ENCODE data around the gene ATP2C1.

ATP2C1 gene

DNA sequence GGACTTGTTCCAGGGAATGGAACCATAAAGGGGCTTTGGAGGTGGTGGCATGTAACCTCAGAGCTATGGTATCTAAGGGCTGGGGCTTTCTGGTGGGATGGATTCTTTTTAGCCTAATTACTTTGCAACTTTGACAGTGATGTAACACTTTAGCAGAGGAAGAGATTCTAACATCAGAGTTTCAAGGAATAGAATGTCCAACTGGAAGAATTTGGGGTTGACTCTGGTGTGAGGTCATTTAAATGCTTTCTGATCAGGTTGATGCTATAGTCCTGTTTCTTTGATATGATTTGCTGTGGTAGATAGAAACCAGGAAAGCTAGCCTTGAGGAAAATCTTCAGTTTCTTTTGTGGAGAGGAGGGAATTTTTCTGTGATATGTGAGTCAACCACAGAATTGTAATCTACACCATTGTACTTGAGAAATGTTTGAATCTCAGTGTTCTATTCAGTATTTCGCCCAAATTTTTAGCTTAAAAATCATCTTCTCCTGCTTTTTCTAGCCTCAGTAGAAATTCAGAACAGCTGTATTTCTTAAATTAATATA, 40.0 kb downstream of the ATP2C1 start:
- DNase-seq (ENCODE audit: extremely low spot score, insufficient read length, low read depth) (no peak), FAIRE-seq (no peak)

GRCh38 chr3:130934442-130935089, 40.7 kb downstream of the ATP2C1 start:
- FAIRE-seq (no peak), DNase-seq (ENCODE audit: extremely low spot score, insufficient read length, low read depth) (no peak)

DNA sequence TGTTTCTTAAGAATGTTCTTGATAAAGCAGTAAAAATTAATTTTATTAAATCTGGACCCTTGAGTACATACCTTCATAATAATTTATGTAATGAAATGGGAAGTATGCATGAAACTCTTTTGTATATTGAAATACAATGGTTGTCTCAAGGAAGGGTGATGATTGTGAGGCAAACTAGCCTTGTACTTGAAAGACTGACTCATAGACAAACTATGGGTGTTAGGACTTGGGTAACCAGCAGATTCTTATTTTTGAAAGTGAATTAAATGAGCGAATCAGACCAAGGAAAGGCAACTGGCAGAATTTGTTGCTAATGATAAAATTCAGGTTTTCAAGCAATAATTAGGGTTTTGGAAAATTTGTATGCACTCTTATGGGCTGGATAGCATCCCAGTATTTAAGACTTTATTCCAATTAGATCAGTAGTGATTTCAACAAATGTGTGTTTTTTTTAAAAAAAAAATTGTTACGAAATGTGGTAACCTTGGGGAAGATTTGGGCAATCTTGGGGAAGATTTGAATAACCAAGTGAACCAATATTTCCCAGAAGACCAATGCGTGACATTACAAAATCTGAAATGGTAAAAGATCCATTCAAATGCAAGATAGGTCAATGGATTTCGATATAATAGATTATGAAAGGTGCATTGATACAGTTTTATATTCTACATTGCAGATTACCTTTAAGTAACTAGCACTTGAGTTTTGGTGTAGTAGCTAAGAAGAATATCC, 42.0 kb downstream of the ATP2C1 start:
- DNase-seq (ENCODE audit: extremely low spot score, insufficient read length, low read depth) (no peak), FAIRE-seq (no peak)

- FAIRE-seq (peak; percentile 45), DNase-seq (ENCODE audit: extremely low spot score, insufficient read length, low read depth) (no peak)
Observed at GRCh38 chr3:130939753-130940152, 45.9 kb downstream of the ATP2C1 start.

GRCh38 chr3:130941793-130942192, 47.9 kb downstream of the ATP2C1 start:
- no peak for DNase-seq (ENCODE audit: extremely low spot score, insufficient read length, low read depth)
- no peak for FAIRE-seq

GRCh38 chr3:130946882-130947281, 53.0 kb downstream of the ATP2C1 start:
- FAIRE-seq (no peak), DNase-seq (ENCODE audit: extremely low spot score, insufficient read length, low read depth) (no peak)

DNA sequence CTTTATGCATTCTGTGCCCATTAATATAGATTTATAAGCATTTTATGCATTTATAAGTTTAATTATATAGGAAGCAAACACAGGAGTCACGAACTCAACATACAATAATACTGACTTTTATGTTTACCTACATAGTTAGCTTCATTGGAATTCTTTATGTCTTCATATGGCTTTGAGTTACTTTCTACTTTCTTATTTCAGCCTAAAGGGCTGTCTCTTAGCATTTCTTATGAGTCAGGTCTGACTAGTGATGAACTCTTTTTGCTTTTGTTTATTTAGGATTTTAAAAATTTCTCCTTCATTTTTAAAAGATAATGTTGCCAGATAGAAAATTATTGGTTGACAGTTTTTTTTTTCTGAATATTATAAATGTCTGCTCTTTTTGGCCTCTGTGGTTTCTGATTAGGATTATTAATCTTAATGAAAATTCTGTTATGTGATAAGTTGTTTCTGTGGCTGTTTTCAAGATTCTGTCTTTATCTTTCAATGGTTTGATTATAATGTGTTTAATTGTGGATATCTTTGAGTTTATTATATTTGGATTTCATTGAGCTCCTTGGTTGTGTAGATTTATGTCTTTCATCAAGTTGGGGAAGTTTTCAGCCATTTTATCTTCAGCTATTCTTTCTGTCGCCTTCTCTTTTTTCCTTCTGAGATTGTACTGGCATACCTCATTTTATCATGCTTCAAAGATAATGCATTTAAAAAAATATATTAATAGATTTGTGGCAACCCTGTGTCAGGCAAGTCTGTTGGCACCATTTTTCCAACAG, 54.3 kb downstream of the ATP2C1 start:
- FAIRE-seq = peak; percentile 26
- no peak for DNase-seq (ENCODE audit: extremely low spot score, insufficient read length, low read depth)

DNA sequence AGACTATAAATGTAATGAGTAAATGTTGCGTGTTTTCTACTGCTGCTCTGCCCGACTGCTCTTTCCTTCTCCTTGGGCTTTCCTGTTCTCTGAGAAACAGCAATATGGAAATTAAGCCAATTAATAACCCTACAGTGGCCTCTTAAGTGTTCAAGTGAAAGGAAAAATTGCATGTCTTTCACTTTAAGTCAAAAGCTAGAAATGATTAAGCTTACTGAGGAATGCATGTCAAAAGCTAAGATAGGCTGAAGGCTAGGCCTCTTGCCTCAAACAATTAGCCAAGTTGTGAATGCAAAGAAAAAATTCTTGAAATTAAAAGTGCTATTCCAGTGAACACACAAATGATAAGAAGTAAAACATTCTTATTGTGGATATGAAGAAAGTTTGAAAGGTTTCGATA, 55.0 kb downstream of the ATP2C1 start:
- DNase-seq (ENCODE audit: extremely low spot score, insufficient read length, low read depth) (no peak), FAIRE-seq (peak; percentile 82)

DNA sequence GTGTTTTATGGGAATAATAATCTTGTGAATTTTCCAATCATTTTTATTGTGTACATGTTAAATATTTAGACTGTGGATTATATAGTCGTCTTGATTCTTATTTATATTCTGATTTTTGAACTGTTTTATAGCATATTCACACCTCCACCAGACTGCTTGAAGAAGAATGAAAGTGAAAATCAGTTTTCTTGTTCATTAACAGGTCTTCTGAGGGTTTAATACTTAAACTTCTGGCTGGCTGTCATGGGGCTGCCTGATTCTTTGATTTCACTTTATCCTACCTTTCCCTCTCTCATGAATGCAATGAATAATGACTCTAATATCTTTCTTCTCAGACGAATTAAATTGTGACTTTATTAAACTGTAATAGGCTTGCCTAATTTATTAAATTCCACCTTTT, 56.2 kb downstream of the ATP2C1 start:
- FAIRE-seq (peak; percentile 86), DNase-seq (ENCODE audit: extremely low spot score, insufficient read length, low read depth) (no peak)

DNA sequence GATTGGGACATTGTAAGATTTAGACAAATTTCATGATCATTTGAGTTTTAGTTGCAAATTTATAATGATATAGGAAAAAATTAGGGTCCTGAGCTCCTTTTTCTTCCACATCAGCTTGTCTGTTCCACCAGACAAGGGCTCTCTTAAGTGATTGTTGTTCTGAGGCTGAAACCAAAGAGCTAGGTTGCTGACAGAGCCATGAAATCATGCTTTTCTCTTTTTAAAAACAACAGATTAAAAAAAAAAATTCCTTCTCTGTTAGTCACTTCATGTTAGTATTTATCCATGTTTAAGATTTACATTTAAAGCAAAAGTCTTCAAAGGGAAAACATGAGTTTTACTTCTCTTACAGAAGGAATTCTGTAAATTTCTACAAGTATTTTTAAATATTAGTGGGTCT, 56.8 kb downstream of the ATP2C1 start:
- DNase-seq (ENCODE audit: extremely low spot score, insufficient read length, low read depth) (no peak), FAIRE-seq (no peak)

DNA sequence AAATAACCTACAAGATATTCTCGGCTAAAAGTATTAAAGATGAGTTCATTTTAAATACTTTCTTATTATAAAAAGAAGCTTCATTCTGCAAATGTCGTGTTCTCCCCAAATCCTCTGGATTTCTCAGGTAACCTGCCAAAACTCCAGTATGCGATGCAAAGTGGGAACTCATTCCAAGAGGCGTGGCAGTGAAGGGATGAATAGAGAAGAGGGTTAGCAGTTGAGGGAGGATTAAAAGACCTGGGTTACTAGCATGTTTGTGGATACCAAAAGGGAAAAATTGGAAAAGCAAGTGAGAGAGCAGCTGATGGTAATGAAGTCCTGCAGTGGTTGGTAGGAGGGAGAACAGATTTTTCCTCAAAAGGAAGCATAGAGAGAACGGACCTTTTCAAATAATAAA, 61.6 kb downstream of the ATP2C1 start:
- DNase-seq (ENCODE audit: extremely low spot score, insufficient read length, low read depth) (no peak), FAIRE-seq (no peak)

DNA sequence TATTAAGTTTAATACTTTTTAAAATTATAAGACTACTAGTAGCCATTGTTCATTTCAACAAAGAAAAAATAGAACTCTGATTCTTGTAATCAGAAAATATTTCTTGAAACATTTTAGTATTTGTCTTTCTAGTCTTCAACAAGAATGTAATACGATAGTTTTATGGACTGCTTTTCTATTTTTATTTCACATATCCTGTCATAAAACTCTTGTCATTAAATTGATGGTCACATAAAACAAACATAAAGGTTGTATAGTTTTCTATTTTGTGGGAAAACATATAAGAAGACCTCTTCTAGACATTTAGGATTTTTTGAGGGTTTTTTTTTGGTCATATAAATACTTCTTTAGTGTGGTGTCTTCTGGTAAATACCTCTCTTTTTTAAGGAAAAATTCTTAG, 62.4 kb downstream of the ATP2C1 start:
- no peak for DNase-seq (ENCODE audit: extremely low spot score, insufficient read length, low read depth)
- FAIRE-seq = no peak

GRCh38 chr3:130956721-130957120, 62.8 kb downstream of the ATP2C1 start:
- DNase-seq (ENCODE audit: extremely low spot score, insufficient read length, low read depth) (no peak), FAIRE-seq (no peak)

DNA sequence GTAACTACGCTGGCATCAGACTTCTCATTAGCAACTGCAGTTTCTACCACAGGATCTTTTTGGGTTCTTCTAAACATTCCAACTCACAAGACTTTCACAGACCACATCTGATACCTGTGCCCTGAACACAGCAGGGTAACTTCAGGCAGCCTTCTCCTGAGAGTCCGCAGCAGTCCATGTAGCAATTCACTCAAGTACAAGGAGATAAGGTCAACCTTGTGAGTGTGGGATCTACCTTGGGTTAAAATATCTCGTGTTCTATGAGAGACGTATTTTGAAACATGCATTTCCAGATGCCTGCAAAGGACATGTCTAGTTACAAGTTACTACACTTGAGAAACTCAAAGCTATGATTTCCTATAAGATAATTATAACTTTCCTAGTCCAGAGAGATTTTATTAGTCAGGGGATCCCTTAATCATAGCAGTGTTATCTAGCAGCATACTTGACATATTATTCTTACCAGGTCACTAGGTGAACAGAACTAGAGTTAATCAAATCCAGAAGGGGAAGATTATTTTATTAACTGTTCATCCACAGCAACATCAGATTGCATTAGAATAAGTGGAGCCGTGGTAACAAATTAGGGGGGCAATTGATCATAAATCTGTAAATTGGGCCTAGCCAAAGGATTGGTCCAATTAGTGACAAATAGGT, 66.4 kb downstream of the ATP2C1 start:
- no peak for FAIRE-seq

DNA sequence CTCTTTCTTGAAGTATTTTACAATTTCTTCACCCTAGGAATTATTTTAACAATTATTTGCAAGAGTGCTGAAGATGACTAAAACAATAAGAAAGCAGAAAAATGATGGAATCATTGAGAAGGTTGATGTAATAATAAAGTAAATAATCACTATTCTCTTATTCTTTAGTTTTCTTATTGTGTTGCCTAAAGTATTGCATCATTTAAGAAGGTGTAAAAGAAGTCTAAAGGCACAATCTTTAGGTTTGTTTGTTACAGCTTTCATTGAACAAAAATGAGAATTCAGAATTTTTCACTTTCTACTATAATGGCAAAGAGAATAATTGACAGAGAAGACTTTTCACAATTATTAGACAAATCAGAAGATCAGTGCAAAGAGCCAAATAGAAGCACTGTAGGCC, 67.6 kb downstream of the ATP2C1 start:
- DNase-seq (ENCODE audit: extremely low spot score, insufficient read length, low read depth) (no peak), FAIRE-seq (no peak)

More for the DNA sequence above, 66.4 kb downstream of the ATP2C1 start:
- no peak for DNase-seq (ENCODE audit: extremely low spot score, insufficient read length, low read depth)

DNA sequence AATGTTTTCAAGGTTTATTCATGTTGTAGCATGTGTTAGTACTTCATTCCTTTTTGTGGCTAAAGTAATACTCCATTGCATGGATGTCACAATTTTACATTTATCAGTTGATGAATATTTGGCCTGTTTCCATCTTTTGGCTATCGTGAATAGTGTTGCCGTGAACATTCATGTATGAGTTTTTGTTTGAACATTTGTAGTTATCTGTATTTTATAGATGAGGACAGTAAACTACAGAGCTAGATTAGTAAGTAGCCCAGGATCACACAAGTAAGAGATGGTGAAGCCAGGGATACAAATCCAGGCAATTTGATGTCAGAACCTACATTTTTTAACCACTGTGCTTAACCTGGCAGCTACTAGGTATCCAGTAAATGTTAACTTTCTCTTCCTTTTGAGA, 69.6 kb downstream of the ATP2C1 start:
- DNase-seq (ENCODE audit: extremely low spot score, insufficient read length, low read depth) (no peak), FAIRE-seq (no peak)

GRCh38 chr3:130963878-130964277, 70.0 kb downstream of the ATP2C1 start:
- no peak for DNase-seq (ENCODE audit: extremely low spot score, insufficient read length, low read depth)
- no peak for FAIRE-seq

DNA sequence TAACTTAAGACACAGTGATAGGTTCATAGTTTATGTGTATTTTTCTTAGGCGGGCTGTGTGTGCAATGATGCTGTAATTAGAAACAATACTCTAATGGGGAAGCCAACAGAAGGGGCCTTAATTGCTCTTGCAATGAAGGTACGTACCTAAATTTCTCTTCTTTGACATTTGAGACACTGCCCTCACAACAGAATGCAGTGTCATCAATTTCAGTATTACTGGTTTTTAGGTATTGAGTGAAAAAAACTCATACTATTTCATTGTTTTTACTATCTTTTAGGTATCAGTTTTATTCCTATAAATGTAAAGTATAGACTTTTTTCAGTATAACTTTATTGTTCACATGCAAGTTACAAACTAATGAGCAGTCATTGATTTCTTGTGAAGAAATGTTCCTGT, 73.4 kb downstream of the ATP2C1 start:
- FAIRE-seq (no peak), DNase-seq (ENCODE audit: extremely low spot score, insufficient read length, low read depth) (no peak)

GRCh38 chr3:130968221-130968620, 74.3 kb downstream of the ATP2C1 start:
- no peak for DNase-seq (ENCODE audit: extremely low spot score, insufficient read length, low read depth)
- no peak for FAIRE-seq

- no peak for FAIRE-seq
- no peak for DNase-seq (ENCODE audit: extremely low spot score, insufficient read length, low read depth)
Observed at GRCh38 chr3:130969621-130970020, 75.7 kb downstream of the ATP2C1 start.

All from GM18507 (cell line).